Astrocyte (in vitro differentiated cells and primary cell): ENCODE data around the gene THAP3. TPM values are rescaled to one million over a fixed set of nuclear protein-coding genes. Genes with fewer than 3 reads are reported as not detected.

Experiments
- DNase-seq: peaks from one replicate; pipeline ENCODE4 v3.0.0-alpha.2; 2010; ENCODE audit warnings: low read depth
- FAIRE-seq: peaks from 2 replicates; lab custom pipeline; 2011; peaks lifted over from hg19 to GRCh38; lab: Jason Lieb, UNC
- H2AFZ ChIP-seq: 2 replicates; pipeline ENCODE4 v1.6.0; 2012; ENCODE audit warnings: low read depth, low read length, inconsistent platforms
- H3K27ac ChIP-seq: 2 replicates; pipeline ENCODE4 v1.5.1; 2011; ENCODE audit warnings: low read depth, low read length, inconsistent platforms
- H3K27me3 ChIP-seq: 2 replicates; pipeline ENCODE4 v1.6.0; 2011; ENCODE audit warnings: low read length, inconsistent platforms; ENCODE audit not compliant: insufficient read depth
- H3K36me3 ChIP-seq: 2 replicates; pipeline ENCODE4 v1.5.1; 2011; ENCODE audit warnings: low read length, inconsistent platforms; ENCODE audit not compliant: insufficient read depth
- H3K4me1 ChIP-seq: 2 replicates; pipeline ENCODE4 v1.5.1; 2011; ENCODE audit warnings: low read length, inconsistent platforms; ENCODE audit not compliant: insufficient read depth
- H3K4me2 ChIP-seq: 2 replicates; pipeline ENCODE4 v1.6.0; 2012; ENCODE audit warnings: low read length, inconsistent platforms
- H3K4me3 ChIP-seq: 2 replicates; pipeline ENCODE4 v1.5.1; 2011; ENCODE audit warnings: low read depth, mild to moderate bottlenecking, low read length, inconsistent platforms; ENCODE audit not compliant: insufficient read depth
- H3K79me2 ChIP-seq: 2 replicates; pipeline ENCODE4 v1.6.0; 2012; ENCODE audit warnings: mild to moderate bottlenecking, low read length, inconsistent platforms; ENCODE audit not compliant: insufficient read depth
- H3K9ac ChIP-seq: 2 replicates; pipeline ENCODE4 v1.6.0; 2012; ENCODE audit warnings: mild to moderate bottlenecking, low read length, inconsistent platforms
- H3K9me3 ChIP-seq: 2 replicates; pipeline ENCODE4 v1.5.1; 2012; ENCODE audit warnings: low read depth, mild to moderate bottlenecking, low read length, inconsistent platforms; ENCODE audit not compliant: insufficient read depth
- H4K20me1 ChIP-seq: 2 replicates; pipeline ENCODE4 v1.6.0; 2012; ENCODE audit warnings: low read length, inconsistent platforms; ENCODE audit not compliant: insufficient read depth
- H3K27ac Mint-ChIP-seq: one replicate; pipeline ENCODE4 v1.8.0; 2021; ENCODE audit warnings: mild to moderate bottlenecking, mixed read lengths; ENCODE audit not compliant: unreplicated experiment
- H3K27me3 Mint-ChIP-seq: one replicate; pipeline ENCODE4 v1.8.0; 2021; ENCODE audit warnings: low read depth, mixed read lengths; ENCODE audit not compliant: unreplicated experiment
- H3K36me3 Mint-ChIP-seq: one replicate; pipeline ENCODE4 v1.8.0; 2021; ENCODE audit warnings: low read depth, mixed read lengths; ENCODE audit not compliant: unreplicated experiment
- H3K4me1 Mint-ChIP-seq: one replicate; pipeline ENCODE4 v1.8.0; 2021; ENCODE audit warnings: low read depth, mixed read lengths; ENCODE audit not compliant: unreplicated experiment
- H3K4me3 Mint-ChIP-seq: one replicate; pipeline ENCODE4 v1.8.0; 2021; ENCODE audit warnings: mild to moderate bottlenecking, moderate library complexity, mixed read lengths; ENCODE audit not compliant: unreplicated experiment
- H3K9me3 Mint-ChIP-seq: one replicate; pipeline ENCODE4 v1.8.0; 2021; ENCODE audit warnings: mild to moderate bottlenecking, mixed read lengths; ENCODE audit not compliant: unreplicated experiment
- EZH2 ChIP-seq: IDR thresholded peaks from 2 replicates; pipeline ENCODE4 v1.6.1; 2012; ENCODE audit warnings: mild to moderate bottlenecking, low read length, inconsistent platforms; ENCODE audit not compliant: insufficient read depth
- total RNA-seq: library from RNA; stranded (reverse); gene quantifications from 2 replicates; pipeline ENCODE4 v1.2.1, GENCODE V29; 2021
- TF ChIP-seq, protein P1 (sequence below): IDR thresholded peaks from 2 replicates; pipeline ENCODE4 v1.5.1; 2011; ENCODE audit warnings: low read depth, mild to moderate bottlenecking, inconsistent platforms, low read length, moderate library complexity; ENCODE audit not compliant: insufficient read depth

Gene THAP3
- total RNA-seq, 1 donor from 2014 or later: 16.5 TPM

DNA sequence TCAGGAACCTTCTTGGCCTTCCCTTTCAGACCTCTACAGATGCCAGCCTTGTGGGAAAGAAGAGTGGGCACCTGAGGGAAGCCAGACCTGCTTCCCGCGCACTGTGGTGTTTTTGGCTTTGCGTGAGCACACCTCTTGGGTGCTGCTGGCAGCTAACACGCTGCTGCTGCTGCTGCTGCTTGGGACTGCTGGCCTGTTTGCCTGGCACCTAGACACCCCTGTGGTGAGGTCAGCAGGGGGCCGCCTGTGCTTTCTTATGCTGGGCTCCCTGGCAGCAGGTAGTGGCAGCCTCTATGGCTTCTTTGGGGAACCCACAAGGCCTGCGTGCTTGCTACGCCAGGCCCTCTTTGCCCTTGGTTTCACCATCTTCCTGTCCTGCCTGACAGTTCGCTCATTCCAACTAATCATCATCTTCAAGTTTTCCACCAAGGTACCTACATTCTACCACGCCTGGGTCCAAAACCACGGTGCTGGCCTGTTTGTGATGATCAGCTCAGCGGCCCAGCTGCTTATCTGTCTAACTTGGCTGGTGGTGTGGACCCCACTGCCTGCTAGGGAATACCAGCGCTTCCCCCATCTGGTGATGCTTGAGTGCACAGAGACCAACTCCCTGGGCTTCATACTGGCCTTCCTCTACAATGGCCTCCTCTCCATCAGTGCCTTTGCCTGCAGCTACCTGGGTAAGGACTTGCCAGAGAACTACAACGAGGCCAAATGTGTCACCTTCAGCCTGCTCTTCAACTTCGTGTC, 45.9 kb upstream of the THAP3 start:
- H2AFZ ChIP-seq: peak overlapping the region; percentile 70
- H3K36me3 ChIP-seq: no peaks in the 10 kb centered on the region
- H3K27ac Mint-ChIP-seq: peak overlapping the region; percentile 72
- no peak for TF ChIP-seq EZH2
- TF ChIP-seq, protein P1, sequence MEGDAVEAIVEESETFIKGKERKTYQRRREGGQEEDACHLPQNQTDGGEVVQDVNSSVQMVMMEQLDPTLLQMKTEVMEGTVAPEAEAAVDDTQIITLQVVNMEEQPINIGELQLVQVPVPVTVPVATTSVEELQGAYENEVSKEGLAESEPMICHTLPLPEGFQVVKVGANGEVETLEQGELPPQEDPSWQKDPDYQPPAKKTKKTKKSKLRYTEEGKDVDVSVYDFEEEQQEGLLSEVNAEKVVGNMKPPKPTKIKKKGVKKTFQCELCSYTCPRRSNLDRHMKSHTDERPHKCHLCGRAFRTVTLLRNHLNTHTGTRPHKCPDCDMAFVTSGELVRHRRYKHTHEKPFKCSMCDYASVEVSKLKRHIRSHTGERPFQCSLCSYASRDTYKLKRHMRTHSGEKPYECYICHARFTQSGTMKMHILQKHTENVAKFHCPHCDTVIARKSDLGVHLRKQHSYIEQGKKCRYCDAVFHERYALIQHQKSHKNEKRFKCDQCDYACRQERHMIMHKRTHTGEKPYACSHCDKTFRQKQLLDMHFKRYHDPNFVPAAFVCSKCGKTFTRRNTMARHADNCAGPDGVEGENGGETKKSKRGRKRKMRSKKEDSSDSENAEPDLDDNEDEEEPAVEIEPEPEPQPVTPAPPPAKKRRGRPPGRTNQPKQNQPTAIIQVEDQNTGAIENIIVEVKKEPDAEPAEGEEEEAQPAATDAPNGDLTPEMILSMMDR: no peak
- peaks cover 23% of the 10 kb centered on the region for H4K20me1 ChIP-seq
- H3K79me2 ChIP-seq: peaks cover 26% of the 10 kb centered on the region
- H3K4me1 ChIP-seq: peaks cover 12% of the 10 kb centered on the region
- H3K36me3 Mint-ChIP-seq: no peaks in the 10 kb centered on the region
- H3K4me3 Mint-ChIP-seq: peak overlapping the region; percentile 96
- H3K4me3 ChIP-seq: peak overlapping the region; percentile 65
- H3K27ac ChIP-seq: no peak overlapping the region
- no peaks in the 10 kb centered on the region for H3K9me3 ChIP-seq
- peak overlapping the region; percentile 90 for H3K4me2 ChIP-seq
- FAIRE-seq: no peak
- H3K4me1 Mint-ChIP-seq: peaks cover 27% of the 10 kb centered on the region
- no peaks in the 10 kb centered on the region for H3K27me3 Mint-ChIP-seq
- peak overlapping the region; percentile 83 for H3K9ac ChIP-seq
- no peak for DNase-seq
- H3K9me3 Mint-ChIP-seq: no peaks in the 10 kb centered on the region
- no peaks in the 10 kb centered on the region for H3K27me3 ChIP-seq

- Histone ChIP-seq H3K9ac (peak within 1 kb of the TSS; percentile 83), H3K4me2 (peak within 1 kb of the TSS; percentile 90), H3K4me3 (peak within 1 kb of the TSS; percentile 65), H3K79me2 (peaks cover 30% of the 10 kb centered on the region), H4K20me1 (peaks cover 28% of the 10 kb centered on the region), H3K27me3 (no peaks in the 10 kb centered on the region), H3K9me3 (no peaks in the 10 kb centered on the region), H3K27ac (peak within 1 kb of the TSS; percentile 45), H2AFZ (peak within 1 kb of the TSS; percentile 70), H3K36me3 (no peaks in the 10 kb centered on the region), H3K4me1 (peaks cover 12% of the 10 kb centered on the region)
- Mint-ChIP-seq H3K27ac (peak within 1 kb of the TSS; percentile 80), H3K27me3 (no peaks in the 10 kb centered on the region), H3K4me3 (peak within 1 kb of the TSS; percentile 96), H3K36me3 (no peaks in the 10 kb centered on the region), H3K4me1 (peaks cover 24% of the 10 kb centered on the region), H3K9me3 (no peaks in the 10 kb centered on the region)
- FAIRE-seq: peak; percentile 86
- TF ChIP-seq EZH2: no peak
- TF ChIP-seq, protein P1: no peak
- DNase-seq: peak; percentile 84
Observed at GRCh38 chr1:6579374-6580118, 45.1 kb upstream of the THAP3 start, which contains the start of gene ZBTB48. Gene ZBTB48, plus strand, starts transcription at chr1:6579994. Its CDS starts 616 bp downstream, at chr1:6580610.
